GM18861 (cell line): ENCODE results near the gene C1orf167.

Source experiments
- ATAC-seq: cut with Tn5 transposase; IDR thresholded peaks from one replicate; pipeline ENCODE4 v1.9.1; 2021; ENCODE audit not compliant: unreplicated experiment

C1orf167 gene

DNA sequence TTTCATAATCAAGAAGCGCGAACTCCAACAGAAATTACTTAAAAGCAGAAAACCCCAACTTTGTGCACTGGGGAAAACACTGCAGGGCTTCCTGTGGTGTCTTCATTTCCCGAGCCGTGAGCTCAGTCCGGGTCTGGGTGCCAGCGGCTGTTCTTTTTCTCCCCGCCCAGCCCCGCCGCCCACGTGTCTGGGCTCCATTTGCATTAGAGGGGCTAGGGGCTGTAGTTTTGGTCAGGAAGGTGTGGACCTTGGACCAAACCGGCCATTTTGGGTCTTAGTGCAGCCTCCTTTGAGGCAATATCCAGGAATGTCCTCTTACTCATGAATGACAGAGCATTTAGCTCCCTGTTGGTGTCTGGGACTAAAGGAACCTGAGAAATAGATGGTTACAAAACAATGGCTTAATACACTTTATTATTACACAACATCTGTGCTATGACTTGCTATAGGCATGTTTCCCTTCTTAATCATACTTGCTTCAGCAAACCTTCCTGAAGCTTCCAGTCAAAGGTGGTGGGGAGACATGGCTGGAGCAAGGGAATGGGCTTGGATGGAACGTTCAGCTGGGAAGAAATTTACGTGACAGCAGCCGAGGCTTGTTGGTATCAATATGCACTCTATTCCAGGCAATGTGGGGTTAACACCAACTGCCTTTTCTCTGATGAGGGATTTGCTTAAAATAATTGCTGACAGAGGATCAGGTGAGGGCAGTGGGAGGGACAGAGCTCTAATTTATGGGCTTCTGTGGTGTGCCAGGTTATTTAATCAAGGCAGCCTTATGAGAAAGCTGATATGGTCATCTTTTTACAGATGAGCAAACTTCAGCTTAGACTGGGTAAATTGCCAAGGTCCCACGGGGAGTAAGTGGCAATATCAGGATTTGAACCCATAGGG lies 25.0 kb upstream of the C1orf167 start:
- ATAC-seq, result no peak

DNA sequence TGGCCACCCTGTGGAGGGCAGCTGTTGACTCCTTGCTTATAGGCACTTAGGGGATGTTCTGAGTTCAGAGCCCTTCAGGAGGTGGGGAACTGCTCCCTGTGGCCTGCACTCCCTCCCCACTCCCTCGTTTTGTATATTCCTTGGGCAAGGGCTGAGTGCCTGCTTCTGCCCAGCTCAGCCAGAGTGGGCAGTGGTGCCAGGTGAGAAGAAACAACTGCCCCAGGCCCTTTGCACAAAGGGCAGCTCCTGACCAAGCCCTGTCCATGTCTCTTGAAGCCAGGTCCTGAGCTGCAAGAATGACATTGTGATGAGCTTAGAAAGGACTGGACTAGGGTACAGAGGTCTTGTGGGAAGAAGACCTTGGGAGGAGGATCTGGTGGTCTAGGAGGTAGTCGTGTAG lies 23.9 kb upstream of the C1orf167 start:
- no peak for ATAC-seq

- ATAC-seq, result no peak
Observed at GRCh38 chr1:11738783-11739182, 23.2 kb upstream of the C1orf167 start.

GRCh38 chr1:11740258-11741192 lies 21.5 kb upstream of the C1orf167 start:
- no peak for ATAC-seq

- ATAC-seq, result no peak
Observed at GRCh38 chr1:11741482-11741881, 20.5 kb upstream of the C1orf167 start.

DNA sequence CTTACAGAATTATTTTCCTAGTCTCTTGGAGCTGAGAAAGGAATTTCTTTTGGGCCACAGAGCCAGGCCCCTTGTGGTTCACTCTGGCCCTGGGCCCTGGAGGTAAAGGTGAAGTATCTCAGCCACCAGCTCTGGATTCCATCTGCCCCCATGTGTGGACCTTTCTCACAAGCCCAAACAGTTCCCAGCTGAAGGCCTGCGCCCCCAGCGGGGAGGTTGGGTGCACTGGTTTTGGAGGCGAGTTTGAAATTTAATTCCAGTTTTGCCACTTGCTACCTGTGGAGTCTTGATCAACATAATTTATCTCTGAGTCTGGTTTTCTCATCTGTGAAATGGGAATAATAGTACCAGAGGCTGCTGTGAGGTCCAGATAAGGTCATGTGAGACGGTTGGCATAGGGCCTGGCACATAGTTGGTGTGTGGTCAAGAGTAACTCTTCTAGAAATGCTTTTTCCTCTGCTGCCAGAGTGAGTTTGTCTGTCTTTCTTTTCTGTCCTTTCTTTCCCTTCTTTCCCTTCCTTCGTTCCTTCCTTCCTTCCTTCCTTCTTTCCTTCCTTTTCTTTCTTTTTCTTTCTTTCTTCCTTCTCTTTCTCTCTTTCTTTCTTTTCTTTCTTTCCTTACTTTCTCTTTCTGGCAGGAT lies 20.0 kb upstream of the C1orf167 start:
- no peak for ATAC-seq

- ATAC-seq, result no peak
Observed at GRCh38 chr1:11744287-11744686, 17.7 kb upstream of the C1orf167 start.

- no peak for ATAC-seq
Observed at GRCh38 chr1:11746092-11746491, 15.9 kb upstream of the C1orf167 start.

- no peak for ATAC-seq
Observed at GRCh38 chr1:11746795-11747487, 15.1 kb upstream of the C1orf167 start.

DNA sequence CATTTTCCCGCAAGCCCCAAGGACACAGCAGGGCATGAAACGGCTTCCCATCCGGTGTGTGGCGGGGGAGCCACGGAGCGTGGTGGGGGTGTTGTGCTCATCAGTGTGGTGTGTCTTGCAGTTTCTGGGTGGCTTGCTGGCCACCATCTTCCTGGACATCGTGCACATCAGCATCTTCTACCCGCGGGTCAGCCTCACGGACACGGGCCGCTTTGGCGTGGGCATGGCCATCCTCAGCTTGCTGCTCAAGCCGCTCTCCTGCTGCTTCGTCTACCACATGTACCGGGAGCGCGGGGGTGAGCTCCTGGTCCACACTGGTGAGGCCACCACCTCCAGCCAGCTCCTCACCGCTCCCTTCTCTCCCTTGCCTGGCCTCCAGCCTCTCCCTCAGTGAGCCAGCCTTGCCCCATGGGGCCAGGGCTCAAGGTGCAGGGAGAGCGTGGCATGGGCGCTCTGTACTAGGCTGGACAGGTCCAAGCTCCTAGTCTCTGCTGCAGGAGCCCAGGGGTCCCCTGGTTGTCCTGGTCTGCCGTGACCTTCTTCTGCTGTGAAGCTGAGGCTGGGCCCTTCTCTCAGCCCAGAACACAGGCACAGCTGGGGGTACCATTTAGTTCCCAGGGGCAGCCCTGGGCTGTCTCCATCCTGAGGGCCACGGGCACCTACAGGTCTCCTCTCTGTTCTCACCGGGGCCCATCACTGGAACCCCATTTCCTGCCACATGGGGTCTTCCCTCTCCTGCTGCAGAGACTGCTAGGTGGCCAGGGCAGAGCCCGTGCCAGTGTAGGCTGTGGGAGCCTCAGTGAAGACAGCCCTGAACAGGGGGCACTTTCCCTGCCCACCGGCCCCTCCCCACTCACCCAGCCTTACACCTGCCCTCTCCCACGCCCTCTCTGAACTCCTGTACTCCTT lies 13.4 kb upstream of the C1orf167 start:
- no peak for ATAC-seq

- ATAC-seq, result no peak
Observed at GRCh38 chr1:11749203-11749689, 12.7 kb upstream of the C1orf167 start.

- ATAC-seq, result no peak
Observed at GRCh38 chr1:11749996-11750395, 12.0 kb upstream of the C1orf167 start.

DNA sequence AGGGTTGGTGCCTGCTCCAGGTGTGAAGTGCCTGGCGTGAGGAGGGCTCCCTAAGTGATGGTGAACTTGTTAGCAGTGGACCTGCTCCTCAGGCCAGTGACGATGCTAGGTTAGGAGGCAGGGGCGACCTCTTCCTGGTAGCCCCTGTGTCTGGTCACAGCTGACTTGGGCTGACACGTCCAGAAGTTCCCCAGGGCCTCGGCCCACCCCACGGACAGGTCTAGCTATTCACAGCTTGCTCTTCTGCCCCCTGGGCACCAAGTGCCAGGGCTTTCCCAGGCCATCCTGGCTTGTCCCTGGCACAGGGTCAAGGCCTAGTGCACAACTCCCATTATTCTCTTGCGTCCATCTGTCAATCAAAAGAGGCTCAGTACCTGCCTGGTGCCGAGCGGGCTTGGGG lies 10.9 kb upstream of the C1orf167 start:
- no peak for ATAC-seq

DNA sequence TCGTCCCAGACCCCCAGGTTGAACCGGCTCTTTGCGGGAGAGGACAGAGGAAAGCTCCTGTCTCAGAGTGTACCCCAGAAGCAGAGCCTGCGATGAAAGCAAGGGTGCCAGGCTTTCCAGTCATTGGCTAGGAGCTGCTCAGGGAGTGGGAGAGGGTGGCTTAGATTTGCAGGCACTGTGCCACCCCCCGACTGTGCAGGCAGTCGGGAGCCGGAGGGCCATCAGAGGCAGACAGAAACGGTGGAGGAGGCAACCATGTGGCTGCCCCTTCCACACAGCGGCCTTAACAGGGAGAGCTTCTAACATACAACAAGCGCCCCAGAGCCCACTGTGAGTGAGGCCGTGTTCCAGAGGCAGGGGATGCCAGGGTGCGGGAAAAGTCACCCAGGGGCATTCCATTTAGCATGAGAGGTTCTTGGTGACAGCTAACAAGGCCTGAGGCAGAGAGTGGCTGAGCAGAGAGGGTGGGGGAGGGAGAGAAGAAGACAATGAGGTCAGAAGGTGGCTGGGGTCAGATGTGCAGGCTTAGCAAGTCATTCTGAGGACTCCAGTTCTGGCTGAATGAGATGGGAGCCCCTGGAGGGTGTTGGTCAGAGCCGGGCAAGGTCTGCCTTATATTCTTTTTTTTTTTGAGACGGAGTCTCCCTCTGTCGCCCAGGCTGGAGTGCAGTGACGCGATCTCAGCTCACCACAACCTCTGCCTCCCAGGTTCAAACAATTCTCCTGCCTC lies 9.5 kb upstream of the C1orf167 start:
- ATAC-seq, result no peak

GRCh38 chr1:11753555-11754208 lies 8.3 kb upstream of the C1orf167 start:
- no peak for ATAC-seq

GRCh38 chr1:11757047-11757446 lies 4.9 kb upstream of the C1orf167 start:
- ATAC-seq, result no peak

DNA sequence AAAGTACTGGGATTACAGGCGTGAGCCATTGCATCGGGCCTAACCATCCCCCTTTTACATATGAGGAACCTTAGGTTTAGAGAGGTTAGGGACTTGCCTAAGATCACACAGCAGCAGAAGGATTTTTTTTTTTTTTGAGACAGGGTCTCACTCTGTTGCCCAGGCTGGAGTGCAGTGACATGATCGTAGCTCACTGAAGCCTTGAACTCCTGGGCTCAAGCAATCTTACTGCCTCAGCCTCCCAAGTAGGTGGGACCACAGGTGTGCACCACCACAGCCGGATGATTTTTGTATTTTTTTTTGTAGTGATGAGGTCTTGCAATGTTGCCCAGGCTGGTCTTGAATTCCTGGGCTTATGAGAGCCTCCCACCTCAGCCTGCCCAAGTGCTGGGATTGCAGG lies 2.2 kb upstream of the C1orf167 start:
- ATAC-seq, result no peak

GRCh38 chr1:11761285-11761684 lies 708 bp upstream of the C1orf167 start:
- ATAC-seq, result no peak
